T-helper 2 cell treated with Interferon-gamma antibody and Interleukin-4, amounts not matched to agents 100 ng/mL and 5 ng/mL, for 36 hours (primary cell): Measurements from ENCODE around the gene RPTOR. TPM values are rescaled to one million over a fixed set of nuclear protein-coding genes. Genes with fewer than 3 reads are reported as not detected.

Source experiments
- intact Hi-C: fragments of 100-400 bp; cut with micrococcal nuclease; formaldehyde crosslinking; loops from one replicate; pipeline ENCODE4 v1.15.1; 2023
- total RNA-seq: library from RNA; stranded (reverse); gene quantifications from 2 replicates; pipeline ENCODE4 v1.2.3, GENCODE V29; 2022

The RPTOR gene
- total RNA-seq, 1 donor from 2014 or later = 78.5 TPM

GRCh38 chr17:80856863-80857755 is 312.5 kb downstream of the RPTOR start:
- intact Hi-C loops = loop anchor here (1.0 to 5.0 kb wide), 6 partner anchors 10 to 95 kb away; no protein-coding TSS in a partner anchor

- intact Hi-C loops = loop anchor here (2.0 to 5.0 kb wide), 3 partner anchors 19 to 95 kb away; no protein-coding TSS in a partner anchor
Observed at GRCh38 chr17:80857756-80858171, 313.1 kb downstream of the RPTOR start.

DNA sequence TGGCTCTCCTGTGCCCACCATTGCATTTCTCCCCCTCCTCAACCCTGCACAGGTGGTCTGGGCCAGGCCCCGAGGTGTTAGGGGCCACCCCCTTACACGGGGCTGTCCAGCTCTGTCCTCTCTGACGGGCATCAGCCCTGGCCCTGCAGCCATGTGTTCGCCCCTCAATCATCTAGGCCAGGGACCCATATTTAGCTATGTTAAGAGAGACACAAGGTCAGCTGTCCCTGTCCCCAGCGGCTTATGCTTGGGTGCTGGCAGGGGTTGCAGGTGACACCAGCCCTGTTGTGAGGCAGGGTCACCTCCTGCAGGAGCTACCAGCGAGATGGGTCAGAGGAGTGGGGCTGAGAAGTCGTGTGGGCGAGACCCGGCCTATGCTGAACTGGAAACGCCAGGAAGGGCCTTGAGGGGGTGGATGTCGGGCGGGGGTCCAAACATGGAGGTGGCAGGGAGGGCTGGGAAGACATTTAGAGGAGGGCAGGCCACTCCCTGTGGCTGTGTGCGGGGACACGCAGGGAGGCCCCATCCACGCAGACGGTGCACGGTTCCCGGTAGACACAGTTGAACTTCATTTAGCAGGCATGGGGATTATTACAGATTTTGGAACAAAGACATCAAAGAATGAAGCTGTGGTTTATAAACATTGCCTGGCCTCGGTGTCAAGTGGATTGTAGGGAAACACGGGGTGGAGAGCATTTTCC is 313.8 kb downstream of the RPTOR start:
- intact Hi-C loops = loop anchor here (5.0 kb wide), 2 partner anchors 76 to 96 kb away; no protein-coding TSS in a partner anchor

GRCh38 chr17:80859002-80859941 is 314.6 kb downstream of the RPTOR start:
- intact Hi-C loops = loop anchor here (5.0 kb wide), 2 partner anchors 77 to 97 kb away; no protein-coding TSS in a partner anchor

GRCh38 chr17:80860101-80860671 is 315.5 kb downstream of the RPTOR start:
- intact Hi-C loops = no loop called here

GRCh38 chr17:80860703-80861417 is 316.2 kb downstream of the RPTOR start:
- intact Hi-C loops = no loop called here

GRCh38 chr17:80861418-80861815 is 316.8 kb downstream of the RPTOR start:
- intact Hi-C loops = no loop called here

- intact Hi-C loops = no loop called here
Observed at GRCh38 chr17:80861892-80862291, 317.3 kb downstream of the RPTOR start.

GRCh38 chr17:80862481-80862961 is 317.9 kb downstream of the RPTOR start:
- intact Hi-C loops = no loop called here

GRCh38 chr17:80862978-80863377 is 318.3 kb downstream of the RPTOR start:
- intact Hi-C loops = no loop called here

- intact Hi-C loops = no loop called here
Observed at GRCh38 chr17:80863626-80864025, 319.0 kb downstream of the RPTOR start.

- intact Hi-C loops = no loop called here
Observed at GRCh38 chr17:80864751-80865150, 320.1 kb downstream of the RPTOR start.

DNA sequence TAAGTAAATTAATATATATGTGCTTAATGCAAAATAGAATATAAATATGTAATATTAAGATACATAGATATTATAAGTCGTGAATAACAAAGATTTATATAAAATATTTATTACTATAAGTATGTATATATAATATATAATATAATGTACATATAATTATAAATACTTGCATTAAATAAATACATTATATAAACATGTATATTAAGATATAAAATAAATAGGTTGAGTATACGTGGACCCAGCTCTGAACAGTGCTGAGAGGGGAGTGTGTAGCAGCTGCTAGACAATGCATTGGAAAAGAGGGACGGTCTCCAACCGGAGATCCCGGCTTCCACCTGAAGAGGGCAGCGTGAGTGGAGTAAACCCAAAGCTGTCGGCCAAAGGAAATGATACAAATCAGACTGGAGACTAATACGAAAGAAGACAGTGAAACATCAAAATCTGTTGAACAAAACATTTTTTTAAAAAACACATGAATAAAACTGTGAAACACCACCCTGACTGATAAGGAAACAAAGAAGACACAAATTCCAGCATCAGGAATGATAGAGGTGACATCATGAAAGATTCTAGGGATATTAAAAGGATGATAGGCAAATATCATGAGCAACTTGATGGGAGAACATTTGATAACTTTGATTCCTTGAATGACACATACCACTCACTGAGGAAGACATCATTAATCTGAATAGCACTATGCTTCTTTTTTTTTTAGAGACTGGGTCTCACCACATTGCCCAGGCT is 321.6 kb downstream of the RPTOR start:
- intact Hi-C loops = loop anchor here (1.0 kb wide), 2 partner anchors 11 to 26 kb away; no protein-coding TSS in a partner anchor

- intact Hi-C loops = no loop called here
Observed at GRCh38 chr17:80868022-80868609, 323.5 kb downstream of the RPTOR start.

- intact Hi-C loops = loop anchor here (5.0 kb wide), 1 partner anchor 102 kb away; no protein-coding TSS in a partner anchor
Observed at GRCh38 chr17:80869481-80870145, 325.0 kb downstream of the RPTOR start.

- intact Hi-C loops = loop anchor here (5.0 kb wide), 1 partner anchor 103 kb away; no protein-coding TSS in a partner anchor
Observed at GRCh38 chr17:80870401-80870800, 325.8 kb downstream of the RPTOR start.

DNA sequence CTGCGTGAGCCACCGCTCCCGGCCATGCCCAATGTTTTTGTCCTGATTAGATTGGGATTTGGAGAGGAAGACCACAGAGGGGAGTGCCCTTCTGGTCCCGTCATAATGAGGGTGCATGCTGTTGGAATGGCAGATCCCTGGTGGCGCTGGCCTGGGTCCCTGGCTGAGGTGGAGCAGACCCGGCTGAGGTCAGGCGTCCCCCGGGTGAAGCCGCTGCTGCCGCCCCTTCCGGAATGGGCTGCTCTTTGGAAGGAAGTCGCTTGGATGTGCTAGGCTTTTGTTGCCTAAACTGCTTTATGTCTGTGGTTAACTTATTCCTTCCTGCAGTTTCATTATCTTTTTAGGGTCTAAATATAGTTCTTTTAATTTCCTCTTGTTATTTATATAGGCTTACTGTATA is 326.7 kb downstream of the RPTOR start:
- intact Hi-C loops = loop anchor here (5.0 kb wide), 1 partner anchor 104 kb away; no protein-coding TSS in a partner anchor

- intact Hi-C loops = loop anchor here (5.0 kb wide), 1 partner anchor 105 kb away; no protein-coding TSS in a partner anchor
Observed at GRCh38 chr17:80872001-80872500, 327.4 kb downstream of the RPTOR start.
